Psoas muscle (tissue), 8 donors: ENCODE measurements around the gene VTCN1. TPM values are rescaled to one million over a fixed set of nuclear protein-coding genes. Genes with fewer than 3 reads are reported as not detected.

Source experiments
- ATAC-seq, 4 donors: fragments of 200-7000 bp; cut with Tn5 transposase; one replicate each; pipeline ENCODE4 v1.9.1; 2020; ENCODE audit warnings: moderate library complexity in 3 of 4, mild to moderate bottlenecking in 2 of 4
- DNase-seq, 2 donors: peaks; one replicate each; pipeline ENCODE4 v3.0.0-alpha.2; 2020
- H3K27ac ChIP-seq: fragments of 200-600 bp; one replicate; pipeline ENCODE4 v1.8.0; 2022
- H3K27me3 ChIP-seq, 3 donors: fragments of 200-600 bp in 1 of 3; one replicate each; pipeline versions ENCODE4 v1.6.1 to v1.8.0; 2013 to 2022; ENCODE audit warnings: low read length in 2 of 3, mild to moderate bottlenecking in 2 of 3, moderate library complexity in 1 of 3; ENCODE audit not compliant: insufficient read depth in 3 of 3
- H3K36me3 ChIP-seq, 2 donors: fragments of 200-600 bp in 1 of 2; one replicate each; pipeline versions ENCODE4 v1.6.1 to v1.8.0; 2013 to 2022; ENCODE audit warnings: low read depth in 1 of 2, mild to moderate bottlenecking in 1 of 2, moderate library complexity in 1 of 2; ENCODE audit not compliant: insufficient read depth in 1 of 2
- H3K4me1 ChIP-seq: fragments of 200-600 bp; one replicate; pipeline ENCODE4 v1.8.0; 2022
- H3K4me3 ChIP-seq: fragments of 200-600 bp; one replicate; pipeline ENCODE4 v1.8.0; 2022; ENCODE audit warnings: mild to moderate bottlenecking
- H3K9me3 ChIP-seq: fragments of 200-600 bp; one replicate; pipeline ENCODE4 v1.8.0; 2022
- WGBS, 3 donors: extraction: QIAGEN DNeasy Blood & Tissue Kit; methylation state at CpG; one replicate each; pipeline versions ENCODE4 v1.1.6 to v1.1.7; 2013; 5-methylcytosine and 5-hydroxymethylcytosine counted together
- intact Hi-C, 2 donors: fragments of 100-400 bp; cut with DNase I; formaldehyde crosslinking; loops; one replicate each; pipeline versions ENCODE4 v1.11.0 to v1.14.2; 2022
- polyA plus RNA-seq, 3 donors: library from polyadenylated mRNA; stranded (reverse); fragments of 200-250 nt; gene quantifications; one replicate each; pipeline ENCODE4 v1.2.3, GENCODE V29; 2013
- total RNA-seq, 4 donors: library from RNA; stranded (reverse); fragmentation: NEBNext Ultra II Directional in 2 of 4; extraction: Animal tissue kit (Norgen Biotek cat#: 25700) in 2 of 4; gene quantifications; one replicate each; pipeline versions ENCODE4 v1.2.1 to v1.2.4, GENCODE V29; 2021 to 2023
- TF ChIP-seq, protein P1 (sequence below): fragments of 200-600 bp; IDR thresholded peaks from one replicate; pipeline ENCODE4 v1.8.0; 2022; ENCODE audit warnings: antibody characterized with exemption
- donor health status: healthy with polysubstance abuse.
- donor health status: DM: no; HTN: no; CAD: no; lungs with moderate emphysema.
- donor health status: Bipolar disorder and iron deficiency.
- donor health status: healthy.
- donor health status: DM: yes; HTN: yes; CAD: no.
- donor health status: DM: no; HTN: no; CAD: no.
- donor health status: DM: no; HTN: no; CAD: no.
- donor health status: DM: yes; HTN: yes; CAD: no.

Gene VTCN1
- total and polyA plus RNA-seq, 7 donors = 0.03 to 0.22 (median 0.09) TPM; not detected in 4

DNA sequence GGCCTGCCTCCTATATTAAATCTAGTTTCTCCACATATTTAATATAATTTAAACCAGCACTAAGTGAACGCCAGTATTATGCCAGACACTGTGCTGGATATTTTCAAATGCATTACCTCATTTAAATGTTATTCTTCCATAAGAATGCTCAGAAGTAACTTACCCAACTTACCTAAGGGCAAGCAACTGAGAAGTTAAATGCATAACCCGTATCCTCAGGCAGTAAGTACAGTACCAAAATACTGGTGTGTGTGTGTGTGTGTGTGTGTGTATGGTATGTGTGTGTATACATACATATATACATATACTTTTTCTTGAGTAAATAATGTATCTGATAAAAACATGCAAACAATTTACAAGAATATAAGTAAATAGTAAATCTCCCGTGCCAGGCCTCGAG lies 80.2 kb downstream of the VTCN1 start:
- H3K4me1 ChIP-seq = peaks cover 14% of the 10 kb centered on the region
- WGBS, 3 donors = 84 to 94% (median 86%) methylated on average over 4 of the region's 4 CpGs
- no peak overlapping the region for H3K4me3 ChIP-seq
- no peaks in the 10 kb centered on the region for H3K9me3 ChIP-seq
- TF ChIP-seq, protein P1, sequence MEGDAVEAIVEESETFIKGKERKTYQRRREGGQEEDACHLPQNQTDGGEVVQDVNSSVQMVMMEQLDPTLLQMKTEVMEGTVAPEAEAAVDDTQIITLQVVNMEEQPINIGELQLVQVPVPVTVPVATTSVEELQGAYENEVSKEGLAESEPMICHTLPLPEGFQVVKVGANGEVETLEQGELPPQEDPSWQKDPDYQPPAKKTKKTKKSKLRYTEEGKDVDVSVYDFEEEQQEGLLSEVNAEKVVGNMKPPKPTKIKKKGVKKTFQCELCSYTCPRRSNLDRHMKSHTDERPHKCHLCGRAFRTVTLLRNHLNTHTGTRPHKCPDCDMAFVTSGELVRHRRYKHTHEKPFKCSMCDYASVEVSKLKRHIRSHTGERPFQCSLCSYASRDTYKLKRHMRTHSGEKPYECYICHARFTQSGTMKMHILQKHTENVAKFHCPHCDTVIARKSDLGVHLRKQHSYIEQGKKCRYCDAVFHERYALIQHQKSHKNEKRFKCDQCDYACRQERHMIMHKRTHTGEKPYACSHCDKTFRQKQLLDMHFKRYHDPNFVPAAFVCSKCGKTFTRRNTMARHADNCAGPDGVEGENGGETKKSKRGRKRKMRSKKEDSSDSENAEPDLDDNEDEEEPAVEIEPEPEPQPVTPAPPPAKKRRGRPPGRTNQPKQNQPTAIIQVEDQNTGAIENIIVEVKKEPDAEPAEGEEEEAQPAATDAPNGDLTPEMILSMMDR = no peak
- DNase-seq (no peak), ATAC-seq (no peak)
- no peaks in the 10 kb centered on the region for H3K27me3 ChIP-seq
- intact Hi-C loops = no loop called here
- no peaks in the 10 kb centered on the region for H3K36me3 ChIP-seq
- no peak overlapping the region for H3K27ac ChIP-seq

DNA sequence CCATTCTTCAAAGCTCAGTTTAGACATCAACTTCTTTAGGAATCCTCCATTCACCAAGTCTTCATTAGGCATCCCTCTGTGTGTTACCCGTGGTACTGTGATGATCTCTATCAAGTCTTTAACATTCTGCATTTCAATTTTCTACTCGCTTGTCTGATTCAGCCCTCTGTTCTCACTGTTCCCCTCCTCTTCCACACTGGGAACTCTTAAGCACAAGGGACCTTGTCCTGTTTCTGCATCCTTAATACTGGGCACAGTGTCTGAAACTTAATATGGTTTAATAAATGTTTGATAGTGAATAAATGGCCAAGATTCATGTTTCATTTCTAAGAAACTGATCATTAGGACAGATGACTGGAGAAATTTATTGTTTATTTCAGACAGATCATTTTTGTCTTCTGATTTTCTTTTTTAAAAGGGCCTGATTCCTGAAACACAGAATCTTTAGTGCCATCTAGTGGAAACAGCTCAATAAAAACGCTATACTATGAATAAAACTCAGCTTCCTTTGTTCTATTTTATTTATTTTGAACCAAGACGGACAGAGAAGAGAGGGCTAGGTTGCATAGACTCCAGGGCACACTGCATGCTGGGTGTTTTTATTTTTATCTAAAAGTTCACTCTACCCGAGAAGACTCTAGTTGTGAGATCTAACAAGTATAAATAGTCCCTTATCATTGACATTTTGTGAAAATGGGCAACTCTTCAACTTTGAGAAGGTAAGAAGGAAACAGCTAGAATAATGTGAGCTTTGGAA lies 82.2 kb downstream of the VTCN1 start:
- Histone ChIP-seq H3K36me3 (no peaks in the 10 kb centered on the region), H3K4me3 (peak overlapping the region; percentile 3), H3K27ac (no peak overlapping the region), H3K4me1 (peaks cover 14% of the 10 kb centered on the region), H3K9me3 (no peaks in the 10 kb centered on the region), H3K27me3 (no peaks in the 10 kb centered on the region)
- TF ChIP-seq, protein P1 = peak; percentile 58
- DNase-seq = no peak
- intact Hi-C loops = loop anchor here in 1 of 2 donors (1.0 to 5.0 kb wide), 2 partner anchors 60 to 154 kb away; no protein-coding TSS in a partner anchor
- peak; percentile 38 to 78 (median 60) for ATAC-seq
- whole genome bisulfite sequencing, 3 donors = 20 to 23% (median 21%) methylated on average over 5 of the region's 5 CpGs

DNA sequence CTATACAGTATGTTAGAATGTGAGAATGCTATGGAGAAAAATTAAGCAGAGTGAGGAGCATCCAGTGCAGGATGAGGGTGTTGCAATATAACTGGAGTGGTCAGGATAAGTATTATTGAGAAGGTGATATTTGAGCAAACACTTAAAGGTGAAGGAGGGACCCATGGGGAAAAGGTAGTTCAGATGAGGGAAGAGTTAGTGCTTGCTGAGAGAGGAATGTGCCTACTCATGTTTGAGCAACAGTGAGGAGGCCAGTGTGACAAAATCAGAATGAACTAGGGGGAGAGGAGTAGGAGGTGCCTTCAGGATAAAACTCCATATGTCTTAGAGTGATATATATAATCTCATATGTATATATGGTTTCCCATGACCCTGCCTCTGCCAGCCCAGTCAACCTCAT lies 82.9 kb downstream of the VTCN1 start:
- Histone ChIP-seq H3K27me3 (no peaks in the 10 kb centered on the region), H3K4me1 (peaks cover 18% of the 10 kb centered on the region), H3K27ac (no peak overlapping the region), H3K9me3 (no peaks in the 10 kb centered on the region), H3K4me3 (no peak overlapping the region), H3K36me3 (no peaks in the 10 kb centered on the region)
- ATAC-seq (peak in 3 of 4 donors; percentile 62 to 75 (median 70)), DNase-seq (no peak)
- intact Hi-C loops = loop anchor here (1.0 to 5.0 kb wide), 3 partner anchors 57 to 155 kb away; no protein-coding TSS in a partner anchor
- TF ChIP-seq, protein P1 = no peak

DNA sequence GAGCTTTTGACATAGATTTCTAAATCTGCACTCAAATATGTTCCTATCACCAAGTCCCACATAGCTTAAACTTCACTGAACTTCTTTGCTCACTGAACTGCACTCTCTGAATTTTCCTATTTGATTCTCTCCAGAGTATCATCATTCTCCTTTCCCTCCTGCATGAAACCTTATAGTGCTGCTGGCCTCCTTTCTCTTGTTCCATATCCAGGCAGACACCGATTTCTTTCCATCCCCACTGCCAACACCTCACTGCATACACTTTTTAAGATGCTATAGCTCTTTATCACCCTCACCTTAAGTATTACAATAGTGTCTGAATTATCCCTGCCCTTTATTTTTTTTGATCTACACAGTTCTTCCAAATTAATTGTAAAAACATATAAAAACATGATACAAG lies 86.1 kb downstream of the VTCN1 start:
- peaks cover 33% of the 10 kb centered on the region for H3K4me1 ChIP-seq
- H3K27me3 ChIP-seq = no peaks in the 10 kb centered on the region
- ATAC-seq (no peak), DNase-seq (no peak)
- TF ChIP-seq, protein P1 = no peak
- H3K27ac ChIP-seq = peak overlapping the region; percentile 95
- intact Hi-C loops = loop anchor here in 1 of 2 donors (5.0 kb wide), 2 partner anchors 158 to 243 kb away; partner anchors contain the start of gene MAN1A2
- no peaks in the 10 kb centered on the region for H3K36me3 ChIP-seq
- H3K4me3 ChIP-seq = no peak overlapping the region
- 20 to 28% (median 21%) methylated on average over 1 of the region's 1 CpG for WGBS, 3 donors
- no peaks in the 10 kb centered on the region for H3K9me3 ChIP-seq
